ENCODE results near the gene SMIM9.

SMIM9 gene

GRCh38 chrX:154774622-154775021 is 59.8 kb downstream of the SMIM9 start:
- TF ChIP-seq GATA2 (IDR thresholded peaks at IDR 0.05; ENCODE audit: low read depth, low read length) (no peak), GATA3 (IDR thresholded peaks at IDR 0.05; ENCODE audit: low read depth, low read length) (no peak)

Data from SH-SY5Y (cell line).